HL-60 (cell line): ENCODE measurements around the gene THEM4.

Source experiments
- CTCF ChIP-seq: IDR thresholded peaks from one replicate; pipeline ENCODE4 v1.5.1; 2011; ENCODE audit warnings: low read length, control low read depth, inconsistent platforms; ENCODE audit not compliant: insufficient read depth
- POLR2AphosphoS5 ChIP-seq: IDR thresholded peaks from 2 replicates; pipeline ENCODE4 v1.6.1; 2012; ENCODE audit warnings: low read depth

- TF ChIP-seq CTCF: no peak
- TF ChIP-seq POLR2AphosphoS5: no peak
Observed at GRCh38 chr1:151864411-151864810, 44.9 kb downstream of the THEM4 start.
